A673 (cell line): ENCODE results near the gene TTC1. TPM values are rescaled to one million over a fixed set of nuclear protein-coding genes. Genes with fewer than 3 reads are reported as not detected.

Source experiments
- BruUV-seq: library from RNA; stranded (reverse); fragments of 400-500 nt; replicated peaks from 2 replicates; lab custom pipeline; 2021; lab: Mats Ljungman, UMichigan
- CTCF ChIA-PET: fragments of 300-600 bp; sonication (Branson Sonifier 250); formaldehyde crosslinking; loops from one replicate; lab custom pipeline; 2022; ENCODE audit warnings: antibody characterized with exemption; lab: Charles Lee
- POLR2A ChIA-PET: fragments of 300-600 bp; sonication (Branson Sonifier 250); formaldehyde crosslinking; loops from one replicate; lab custom pipeline; 2022; ENCODE audit warnings: antibody characterized with exemption; ENCODE audit not compliant: low non-redundant PET; lab: Charles Lee
- DNase-seq: peaks from one replicate; pipeline ENCODE4 v3.0.0-alpha.2; 2015; ENCODE audit warnings: low spot score
- H3K27ac ChIP-seq: fragments of 200-600 bp; sonication (generic); 2 replicates; pipeline ENCODE4 v1.5.1; 2016; ENCODE audit warnings: mixed run types, low read depth, mild to moderate bottlenecking, mixed read lengths, antibody characterized with exemption, low read length; ENCODE audit not compliant: poor library complexity, severe bottlenecking
- H3K27me3 ChIP-seq: fragments of 200-600 bp; sonication (generic); replicated peaks from 2 replicates; pipeline ENCODE4 v1.6.1; 2017; ENCODE audit warnings: mixed run types, low read depth, mild to moderate bottlenecking, mixed read lengths, antibody characterized with exemption, low read length; ENCODE audit not compliant: insufficient read depth, poor library complexity
- H3K36me3 ChIP-seq: fragments of 200-600 bp; sonication (generic); 2 replicates; pipeline ENCODE4 v1.6.1; 2016; ENCODE audit warnings: mixed run types, mild to moderate bottlenecking, mixed read lengths, antibody characterized with exemption, low read length; ENCODE audit not compliant: insufficient read depth, poor library complexity, severe bottlenecking
- H3K4me1 ChIP-seq: fragments of 200-600 bp; sonication (generic); 2 replicates; pipeline ENCODE4 v1.6.1; 2017; ENCODE audit warnings: mixed run types, mild to moderate bottlenecking, mixed read lengths, antibody characterized with exemption, low read length; ENCODE audit not compliant: insufficient read depth, poor library complexity, severe bottlenecking
- H3K4me3 ChIP-seq: fragments of 200-600 bp; sonication (generic); 2 replicates; pipeline ENCODE4 v1.5.1; 2016; ENCODE audit warnings: low read depth, mixed run types, mild to moderate bottlenecking, mixed read lengths, low read length; ENCODE audit not compliant: poor library complexity, severe bottlenecking
- H3K9me3 ChIP-seq: fragments of 200-600 bp; sonication (generic); 2 replicates; pipeline ENCODE4 v1.6.1; 2016; ENCODE audit warnings: mixed run types, low read depth, mild to moderate bottlenecking, mixed read lengths, antibody characterized with exemption, low read length; ENCODE audit not compliant: poor library complexity, severe bottlenecking
- CTCF ChIP-seq: fragments of 300-800, 200-600 bp; sonication (generic); conservative IDR thresholded peaks from 2 replicates; pipeline ENCODE4 v1.5.1; 2017; ENCODE audit warnings: low read depth, mild to moderate bottlenecking, antibody characterized with exemption, low read length, moderate library complexity, mixed read lengths
- EZH2 ChIP-seq: fragments of 200-600 bp; sonication (generic); IDR thresholded peaks from 2 replicates; pipeline ENCODE4 v1.6.1; 2017; ENCODE audit warnings: borderline replicate concordance, low read depth, mild to moderate bottlenecking, mixed read lengths, antibody characterized with exemption, low read length; ENCODE audit not compliant: poor library complexity, severe bottlenecking
- intact Hi-C: fragments of 100-400 bp; cut with micrococcal nuclease; formaldehyde crosslinking; loops from one replicate; pipeline ENCODE4 v1.10.0; 2022; ENCODE audit not compliant: unreplicated experiment
- total RNA-seq: library from RNA; stranded (reverse); gene quantifications from 2 replicates; pipeline ENCODE4 v1.2.3, GENCODE V29; 2021

The TTC1 gene
- total RNA-seq, 1 experiment from 2014 or later = 66.5 TPM

DNA sequence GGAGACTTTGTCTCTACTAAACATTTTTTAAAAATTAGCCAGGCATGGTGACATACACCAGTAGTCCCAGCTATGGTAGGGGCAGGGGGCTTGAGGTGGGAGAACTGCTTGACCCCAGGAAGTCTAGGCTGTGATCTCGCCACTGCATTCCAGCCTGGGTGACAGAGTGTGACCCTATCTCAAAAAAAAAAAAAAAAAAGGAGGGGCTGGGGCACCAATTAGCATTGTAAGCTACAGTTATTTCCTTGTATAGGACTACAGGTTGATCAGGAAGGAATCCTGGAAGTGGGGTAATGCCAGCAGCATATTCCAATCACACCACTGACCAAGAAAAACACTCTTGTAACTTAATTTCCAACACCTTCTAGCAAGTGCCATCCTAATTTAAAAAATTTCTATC is 78.3 kb downstream of the TTC1 start:
- H3K9me3 ChIP-seq = no peaks in the 10 kb centered on the region
- no TSS peak for BruUV-seq
- H3K4me3 ChIP-seq = no peak overlapping the region
- ChIA-PET POLR2A (no interaction called here), CTCF (interaction anchor here (0.7 kb wide), 1 partner anchor 162 kb away, joined by 10 read pairs; no protein-coding TSS in a partner anchor)
- TF ChIP-seq CTCF (no peak), EZH2 (no peak)
- intact Hi-C loops = no loop called here
- H3K27ac ChIP-seq = no peak overlapping the region
- DNase-seq = no peak
- no peaks in the 10 kb centered on the region for H3K27me3 ChIP-seq
- H3K4me1 ChIP-seq = peaks cover 15% of the 10 kb centered on the region
- no peaks in the 10 kb centered on the region for H3K36me3 ChIP-seq

DNA sequence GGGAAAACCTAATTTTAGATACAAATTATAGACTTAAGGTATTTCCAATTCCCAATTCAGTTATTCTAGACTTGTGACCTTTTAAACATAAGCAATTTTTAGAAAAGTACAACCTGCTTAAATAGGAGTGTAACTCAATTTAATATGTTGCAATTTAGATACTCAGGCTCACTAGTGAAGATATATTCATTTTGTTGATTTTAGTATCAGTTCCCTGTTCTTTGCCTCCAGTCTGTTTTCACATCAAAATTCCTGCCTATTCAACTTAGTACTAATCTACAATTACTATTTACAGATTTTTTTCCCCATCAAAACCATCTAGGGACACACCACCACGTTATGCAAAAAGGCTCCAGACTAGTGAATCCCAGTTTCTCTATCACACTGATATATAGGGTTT is 79.9 kb downstream of the TTC1 start:
- ChIA-PET CTCF (no interaction called here), POLR2A (no interaction called here)
- Histone ChIP-seq H3K9me3 (no peaks in the 10 kb centered on the region), H3K27me3 (no peaks in the 10 kb centered on the region), H3K4me3 (no peak overlapping the region), H3K4me1 (peaks cover under 1% of the 10 kb centered on the region), H3K27ac (no peak overlapping the region), H3K36me3 (peaks cover 9% of the 10 kb centered on the region)
- TF ChIP-seq EZH2 = no peak
- no peak for TF ChIP-seq CTCF
- intact Hi-C loops = no loop called here
- no peak for DNase-seq
- BruUV-seq = no TSS peak

GRCh38 chr5:160089531-160089930 is 80.6 kb downstream of the TTC1 start:
- intact Hi-C loops = no loop called here
- POLR2A ChIA-PET = no interaction called here

More at GRCh38 chr5:160089531-160089930, 80.6 kb downstream of the TTC1 start:
- DNase-seq = no peak
- peaks cover 10% of the 10 kb centered on the region for H3K36me3 ChIP-seq
- CTCF ChIA-PET = no interaction called here
- no peaks in the 10 kb centered on the region for H3K4me1 ChIP-seq
- BruUV-seq = no TSS peak
- no peak for TF ChIP-seq EZH2
- no peak for TF ChIP-seq CTCF
- H3K27ac ChIP-seq = no peak overlapping the region
- H3K4me3 ChIP-seq = no peak overlapping the region
- no peaks in the 10 kb centered on the region for H3K27me3 ChIP-seq
- no peaks in the 10 kb centered on the region for H3K9me3 ChIP-seq
